ENCODE data around the gene CYTH1. TPM values are rescaled to one million over a fixed set of nuclear protein-coding genes. Genes with fewer than 3 reads are reported as not detected.

CYTH1 gene
- polyA plus RNA-seq, 1 donor from 2014 or later = 120 TPM

GRCh38 chr17:78637643-78638420 is 144.2 kb downstream of the CYTH1 start:
- Histone ChIP-seq H2AFZ (ENCODE audit: low read depth, low read length) (no peak overlapping the region), H3K4me2 (ENCODE audit: low read length) (no peak overlapping the region), H3K27me3 (ENCODE audit: insufficient read depth, low read depth, low read length) (no peaks in the 10 kb centered on the region), H3K9me2 (ENCODE audit: insufficient read depth, low read length) (no peaks in the 10 kb centered on the region), H3K36me3 (ENCODE audit: insufficient read depth, low read length) (no peaks in the 10 kb centered on the region), H4K20me1 (ENCODE audit: insufficient read depth) (no peaks in the 10 kb centered on the region), H3K9ac (ENCODE audit: low read length) (no peak overlapping the region), H3K27ac (ENCODE audit: low read length) (no peak overlapping the region), H3K79me2 (replicated peaks; ENCODE audit: insufficient read depth, low read length) (no peaks in the 10 kb centered on the region), H3F3A (ENCODE audit: insufficient read depth, low read length, poor library complexity, severe bottlenecking) (no peaks in the 10 kb centered on the region), H3K9me3 (ENCODE audit: low read length) (no peaks in the 10 kb centered on the region), H3K4me3 (ENCODE audit: low read length) (no peak overlapping the region)
- TF ChIP-seq POLR2AphosphoS5 (IDR thresholded peaks at IDR 0.05) = no peak
- TF ChIP-seq CTCF (IDR thresholded peaks at IDR 0.05; ENCODE audit: poor library complexity, severe bottlenecking) = no peak
- TF ChIP-seq SMC3 (conservative IDR thresholded peaks at IDR 0.05; ENCODE audit: poor library complexity) = no peak
- no peak for TF ChIP-seq EP300 (conservative IDR thresholded peaks at IDR 0.05; ENCODE audit: poor library complexity, severe bottlenecking)
- no peak for TF ChIP-seq EZH2 (IDR thresholded peaks at IDR 0.05; ENCODE audit: borderline replicate concordance, insufficient read depth, low read length, poor library complexity, severe bottlenecking)
- TF ChIP-seq MXI1 (conservative IDR thresholded peaks at IDR 0.05; ENCODE audit: poor library complexity, severe bottlenecking) = no peak
- TF ChIP-seq, protein P1, sequence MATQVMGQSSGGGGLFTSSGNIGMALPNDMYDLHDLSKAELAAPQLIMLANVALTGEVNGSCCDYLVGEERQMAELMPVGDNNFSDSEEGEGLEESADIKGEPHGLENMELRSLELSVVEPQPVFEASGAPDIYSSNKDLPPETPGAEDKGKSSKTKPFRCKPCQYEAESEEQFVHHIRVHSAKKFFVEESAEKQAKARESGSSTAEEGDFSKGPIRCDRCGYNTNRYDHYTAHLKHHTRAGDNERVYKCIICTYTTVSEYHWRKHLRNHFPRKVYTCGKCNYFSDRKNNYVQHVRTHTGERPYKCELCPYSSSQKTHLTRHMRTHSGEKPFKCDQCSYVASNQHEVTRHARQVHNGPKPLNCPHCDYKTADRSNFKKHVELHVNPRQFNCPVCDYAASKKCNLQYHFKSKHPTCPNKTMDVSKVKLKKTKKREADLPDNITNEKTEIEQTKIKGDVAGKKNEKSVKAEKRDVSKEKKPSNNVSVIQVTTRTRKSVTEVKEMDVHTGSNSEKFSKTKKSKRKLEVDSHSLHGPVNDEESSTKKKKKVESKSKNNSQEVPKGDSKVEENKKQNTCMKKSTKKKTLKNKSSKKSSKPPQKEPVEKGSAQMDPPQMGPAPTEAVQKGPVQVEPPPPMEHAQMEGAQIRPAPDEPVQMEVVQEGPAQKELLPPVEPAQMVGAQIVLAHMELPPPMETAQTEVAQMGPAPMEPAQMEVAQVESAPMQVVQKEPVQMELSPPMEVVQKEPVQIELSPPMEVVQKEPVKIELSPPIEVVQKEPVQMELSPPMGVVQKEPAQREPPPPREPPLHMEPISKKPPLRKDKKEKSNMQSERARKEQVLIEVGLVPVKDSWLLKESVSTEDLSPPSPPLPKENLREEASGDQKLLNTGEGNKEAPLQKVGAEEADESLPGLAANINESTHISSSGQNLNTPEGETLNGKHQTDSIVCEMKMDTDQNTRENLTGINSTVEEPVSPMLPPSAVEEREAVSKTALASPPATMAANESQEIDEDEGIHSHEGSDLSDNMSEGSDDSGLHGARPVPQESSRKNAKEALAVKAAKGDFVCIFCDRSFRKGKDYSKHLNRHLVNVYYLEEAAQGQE (IDR thresholded peaks at IDR 0.05; ENCODE audit: borderline replicate concordance) = no peak
- no peak for TF ChIP-seq TAF1 (IDR thresholded peaks at IDR 0.05; ENCODE audit: low read depth)
- TF ChIP-seq RAD21 (conservative IDR thresholded peaks at IDR 0.05) = no peak

DNA sequence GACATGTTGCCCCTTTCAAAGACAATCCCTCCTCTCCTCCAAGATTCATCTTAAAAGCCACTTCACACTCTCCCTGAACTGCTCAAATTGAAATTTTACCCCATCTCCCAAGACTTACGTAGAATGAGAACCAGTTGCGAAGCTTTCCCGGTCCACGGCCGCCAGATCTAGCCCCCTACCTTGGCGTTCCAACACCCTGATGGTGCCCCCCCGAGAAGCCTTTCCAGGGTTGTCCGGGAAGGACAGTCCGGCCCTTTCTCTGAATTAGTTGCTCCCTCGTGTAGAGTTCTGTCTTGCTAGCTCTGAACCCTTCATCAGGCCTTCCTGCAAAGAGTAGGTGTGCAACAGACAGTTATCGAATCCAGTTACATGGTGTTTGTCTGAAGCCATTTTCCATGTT is 144.9 kb downstream of the CYTH1 start:
- TF ChIP-seq MXI1 (conservative IDR thresholded peaks at IDR 0.05; ENCODE audit: poor library complexity, severe bottlenecking) (no peak), POLR2AphosphoS5 (IDR thresholded peaks at IDR 0.05) (no peak), EZH2 (IDR thresholded peaks at IDR 0.05; ENCODE audit: borderline replicate concordance, insufficient read depth, low read length, poor library complexity, severe bottlenecking) (no peak), TAF1 (IDR thresholded peaks at IDR 0.05; ENCODE audit: low read depth) (no peak), CTCF (IDR thresholded peaks at IDR 0.05; ENCODE audit: poor library complexity, severe bottlenecking) (no peak), SMC3 (conservative IDR thresholded peaks at IDR 0.05; ENCODE audit: poor library complexity) (no peak), RAD21 (conservative IDR thresholded peaks at IDR 0.05) (no peak), EP300 (conservative IDR thresholded peaks at IDR 0.05; ENCODE audit: poor library complexity, severe bottlenecking) (no peak)
- TF ChIP-seq, protein P1 (IDR thresholded peaks at IDR 0.05; ENCODE audit: borderline replicate concordance) = no peak
- H3K4me2 ChIP-seq (ENCODE audit: low read length) = no peak overlapping the region
- H3K79me2 ChIP-seq (replicated peaks; ENCODE audit: insufficient read depth, low read length) = no peaks in the 10 kb centered on the region
- H2AFZ ChIP-seq (ENCODE audit: low read depth, low read length) = no peak overlapping the region
- no peaks in the 10 kb centered on the region for H3F3A ChIP-seq (ENCODE audit: insufficient read depth, low read length, poor library complexity, severe bottlenecking)
- H3K36me3 ChIP-seq (ENCODE audit: insufficient read depth, low read length) = no peaks in the 10 kb centered on the region
- no peak overlapping the region for H3K9ac ChIP-seq (ENCODE audit: low read length)
- H4K20me1 ChIP-seq (ENCODE audit: insufficient read depth) = no peaks in the 10 kb centered on the region
- H3K27me3 ChIP-seq (ENCODE audit: insufficient read depth, low read depth, low read length) = no peaks in the 10 kb centered on the region
- no peak overlapping the region for H3K4me3 ChIP-seq (ENCODE audit: low read length)
- H3K27ac ChIP-seq (ENCODE audit: low read length) = no peak overlapping the region
- no peaks in the 10 kb centered on the region for H3K9me3 ChIP-seq (ENCODE audit: low read length)
- H3K9me2 ChIP-seq (ENCODE audit: insufficient read depth, low read length) = no peaks in the 10 kb centered on the region

Measured in neural cell (in vitro differentiated cells).